NCI-H1105 (cell line): ENCODE results near the gene CTXN3.
"Not testable (repeated sequence)": the region's sequence is repeated elsewhere in the genome, so short reads cannot be mapped to it uniquely, and the experiment has no call there.

Source experiments
- DNase-seq: peaks from one replicate; lab custom pipeline; 2025; lab: John Stamatoyannopoulos, UW

The CTXN3 gene

GRCh38 chr5:127650649-127651048 is 1.8 kb downstream of the CTXN3 start:
- no peak for DNase-seq

GRCh38 chr5:127652952-127653611 is 4.2 kb downstream of the CTXN3 start:
- DNase-seq, result no peak

GRCh38 chr5:127656825-127657224 is 7.9 kb downstream of the CTXN3 start:
- DNase-seq, result no peak

- DNase-seq, result no peak
Measured at GRCh38 chr5:127660047-127660733, 11.3 kb downstream of the CTXN3 start.

GRCh38 chr5:127664093-127664492 is 15.2 kb downstream of the CTXN3 start:
- DNase-seq, result no peak

GRCh38 chr5:127665641-127666040 is 16.8 kb downstream of the CTXN3 start:
- no peak for DNase-seq

GRCh38 chr5:127666043-127666716 is 17.3 kb downstream of the CTXN3 start:
- DNase-seq, result no peak

GRCh38 chr5:127667926-127668325 is 19.0 kb downstream of the CTXN3 start:
- DNase-seq, result no peak

- DNase-seq, result no peak
Measured at GRCh38 chr5:127671218-127671617, 22.3 kb downstream of the CTXN3 start.

- DNase-seq, result no peak
Measured at GRCh38 chr5:127673117-127673800, 24.4 kb downstream of the CTXN3 start.

GRCh38 chr5:127676951-127677350 is 28.1 kb downstream of the CTXN3 start:
- DNase-seq, result not testable (repeated sequence)

GRCh38 chr5:127679691-127680330 is 30.9 kb downstream of the CTXN3 start:
- not testable (repeated sequence) for DNase-seq

GRCh38 chr5:127680595-127680994 is 31.7 kb downstream of the CTXN3 start:
- DNase-seq, result no peak

GRCh38 chr5:127683008-127683407 is 34.1 kb downstream of the CTXN3 start:
- DNase-seq, result no peak

GRCh38 chr5:127684726-127685467 is 36.0 kb downstream of the CTXN3 start:
- no peak for DNase-seq

GRCh38 chr5:127685662-127686061 is 36.8 kb downstream of the CTXN3 start:
- no peak for DNase-seq

GRCh38 chr5:127686424-127686823 is 37.5 kb downstream of the CTXN3 start:
- no peak for DNase-seq

- DNase-seq, result no peak
Measured at GRCh38 chr5:127694518-127695171, 45.8 kb downstream of the CTXN3 start.

GRCh38 chr5:127695346-127695745 is 46.5 kb downstream of the CTXN3 start:
- no peak for DNase-seq

- DNase-seq, result no peak
Measured at GRCh38 chr5:127696683-127697082, 47.8 kb downstream of the CTXN3 start.
